HG03575 (cell line): ENCODE data around the gene POLR2J2.
"Not testable (repeated sequence)": the region's sequence is repeated elsewhere in the genome, so short reads cannot be mapped to it uniquely, and the experiment has no call there.

Experiments used
- ATAC-seq: cut with Tn5 transposase; IDR thresholded peaks from one replicate; pipeline ENCODE4 v1.9.1; 2021; ENCODE audit not compliant: unreplicated experiment, insufficient number of reproducible peaks, low FRiP score; ENCODE audit errors: extremely low read depth

Gene POLR2J2

GRCh38 chr7:102671166-102671955, at the start of gene POLR2J2:
Gene POLR2J2, minus strand, starts transcription at chr7:102671663. Its CDS starts 62 bp downstream, at chr7:102671601.
- ATAC-seq: peak; percentile 50

GRCh38 chr7:102718491-102718890, 47.0 kb upstream of the POLR2J2 start:
- ATAC-seq: not testable (repeated sequence)

- peak; percentile 35 for ATAC-seq
These were observed 44.3 kb upstream of the POLR2J2 start for GRCh38 chr7:102715718-102716117.

GRCh38 chr7:102714774-102715522, 43.5 kb upstream of the POLR2J2 start:
- ATAC-seq: not testable (repeated sequence)

GRCh38 chr7:102713691-102714080, 42.2 kb upstream of the POLR2J2 start:
- peak; percentile 66 for ATAC-seq

GRCh38 chr7:102713011-102713690, 41.7 kb upstream of the POLR2J2 start:
- peak; percentile 31 for ATAC-seq

GRCh38 chr7:102698962-102699750, 27.7 kb upstream of the POLR2J2 start:
- not testable (repeated sequence) for ATAC-seq

GRCh38 chr7:102697642-102698512, 26.4 kb upstream of the POLR2J2 start:
- ATAC-seq: not testable (repeated sequence)

GRCh38 chr7:102696009-102696408, 24.5 kb upstream of the POLR2J2 start:
- not testable (repeated sequence) for ATAC-seq

GRCh38 chr7:102695033-102695552, 23.6 kb upstream of the POLR2J2 start:
- ATAC-seq: not testable (repeated sequence)

GRCh38 chr7:102694008-102694407, 22.5 kb upstream of the POLR2J2 start:
- not testable (repeated sequence) for ATAC-seq

- not testable (repeated sequence) for ATAC-seq
These were observed 19.1 kb upstream of the POLR2J2 start for GRCh38 chr7:102690602-102691001.

- ATAC-seq: not testable (repeated sequence)
These were observed 18.2 kb upstream of the POLR2J2 start for GRCh38 chr7:102689436-102690282.

- ATAC-seq: not testable (repeated sequence)
These were observed 17.0 kb upstream of the POLR2J2 start for GRCh38 chr7:102688299-102689036.

- not testable (repeated sequence) for ATAC-seq
These were observed 11.1 kb upstream of the POLR2J2 start for GRCh38 chr7:102682560-102682959.

GRCh38 chr7:102680780-102681179, 9.3 kb upstream of the POLR2J2 start:
- ATAC-seq: not testable (repeated sequence)
